Cardiac muscle cell (in vitro differentiated cells and primary cell): ENCODE data around the gene IL3RA. TPM values are rescaled to one million over a fixed set of nuclear protein-coding genes. Genes with fewer than 3 reads are reported as not detected.
"Not testable (repeated sequence)": the region's sequence is repeated elsewhere in the genome, so short reads cannot be mapped to it uniquely, and the experiment has no call there.

ENCODE experiments used
- DNase-seq, 2 donors: peaks; one replicate each; pipeline versions ENCODE4 v3.0.0 to v3.0.0-alpha.2; 2010 to 2017; ENCODE audit warnings: low read depth in 1 of 2, low spot score in 1 of 2
- H3K27ac ChIP-seq: fragments of 200-600 bp; sonication (generic); 2 replicates; pipeline ENCODE4 v1.5.1; 2016
- H3K27me3 ChIP-seq: fragments of 200-600 bp; sonication (generic); 2 replicates; pipeline ENCODE4 v1.6.0; 2016; ENCODE audit warnings: control low read depth
- H3K36me3 ChIP-seq: fragments of 200-600 bp; sonication (generic); 2 replicates; pipeline ENCODE4 v1.5.1; 2016; ENCODE audit warnings: control low read depth
- H3K4me1 ChIP-seq: fragments of 200-600 bp; sonication (generic); 2 replicates; pipeline ENCODE4 v1.8.1; 2017; ENCODE audit warnings: low read depth, mild to moderate bottlenecking, mixed run types
- H3K4me3 ChIP-seq: fragments of 200-600 bp; sonication (generic); 2 replicates; pipeline ENCODE4 v1.5.1; 2016; ENCODE audit warnings: mild to moderate bottlenecking
- H3K9me3 ChIP-seq: fragments of 200-600 bp; sonication (generic); 2 replicates; pipeline ENCODE4 v1.5.1; 2017; ENCODE audit warnings: low read depth, mild to moderate bottlenecking, control low read depth
- CTCF ChIP-seq: IDR thresholded peaks from 2 replicates; pipeline ENCODE4 v1.5.1; 2012; ENCODE audit warnings: low read depth, mild to moderate bottlenecking, low read length
- polyA plus RNA-seq: library from polyadenylated mRNA; unstranded; fragments of >200 nt; fragmentation: Nextera tagmentation; extraction: Ambion mirVana; gene quantifications from 2 replicates; pipeline ENCODE4 v1.2.1, GENCODE V29; 2016
- total RNA-seq: library from RNA; depleted of rRNA; stranded (reverse); fragments of >200 nt; gene quantifications from 2 replicates; pipeline ENCODE4 v1.2.3, GENCODE V29; 2016

The IL3RA gene
- total and polyA plus RNA-seq, 2 experiments from 2014 or later: 5.3 TPM; not detected in 1

GRCh38 chrX:1295550-1295949, 41.0 kb upstream of the IL3RA start:
- Histone ChIP-seq H3K27ac (no peak overlapping the region), H3K9me3 (no peaks in the 10 kb centered on the region), H3K36me3 (no peaks in the 10 kb centered on the region), H3K4me1 (no peaks in the 10 kb centered on the region), H3K27me3 (no peaks in the 10 kb centered on the region), H3K4me3 (no peak overlapping the region)
- no peak for TF ChIP-seq CTCF
- no peak for DNase-seq

- not testable (repeated sequence) for H3K9me3 ChIP-seq, DNase-seq, H3K4me3 ChIP-seq, H3K36me3 ChIP-seq, H3K27me3 ChIP-seq, H3K27ac ChIP-seq, H3K4me1 ChIP-seq
Measured at GRCh38 chrX:1297591-1297990, 39.0 kb upstream of the IL3RA start.

- Histone ChIP-seq H3K36me3 (no peaks in the 10 kb centered on the region), H3K4me1 (no peaks in the 10 kb centered on the region), H3K27me3 (no peaks in the 10 kb centered on the region), H3K4me3 (no peak overlapping the region), H3K27ac (no peak overlapping the region), H3K9me3 (no peaks in the 10 kb centered on the region)
- DNase-seq: no peak
- TF ChIP-seq CTCF: no peak
Measured at GRCh38 chrX:1300449-1300848, 36.1 kb upstream of the IL3RA start.

GRCh38 chrX:1305411-1305810, 31.2 kb upstream of the IL3RA start:
- Histone ChIP-seq H3K27ac (no peak overlapping the region), H3K27me3 (no peaks in the 10 kb centered on the region), H3K36me3 (no peaks in the 10 kb centered on the region), H3K4me3 (no peak overlapping the region), H3K4me1 (no peaks in the 10 kb centered on the region), H3K9me3 (no peaks in the 10 kb centered on the region)
- DNase-seq: no peak
- no peak for TF ChIP-seq CTCF

GRCh38 chrX:1306909-1307625, 29.5 kb upstream of the IL3RA start:
- Histone ChIP-seq H3K27ac (no peak overlapping the region), H3K27me3 (no peaks in the 10 kb centered on the region), H3K9me3 (no peaks in the 10 kb centered on the region), H3K4me3 (no peak overlapping the region), H3K36me3 (no peaks in the 10 kb centered on the region), H3K4me1 (no peaks in the 10 kb centered on the region)
- peak in 1 of 2 donors; percentile 1 for DNase-seq
- no peak for TF ChIP-seq CTCF

GRCh38 chrX:1307626-1308340, 28.8 kb upstream of the IL3RA start:
- Histone ChIP-seq H3K4me3 (no peak overlapping the region), H3K4me1 (no peaks in the 10 kb centered on the region), H3K27ac (no peak overlapping the region), H3K9me3 (no peaks in the 10 kb centered on the region), H3K36me3 (no peaks in the 10 kb centered on the region), H3K27me3 (no peaks in the 10 kb centered on the region)
- TF ChIP-seq CTCF: no peak
- DNase-seq: no peak
